HG03460 (cell line): Measurements from ENCODE around the gene CDKN1C.
"Not testable (repeated sequence)": the region's sequence is repeated elsewhere in the genome, so short reads cannot be mapped to it uniquely, and the experiment has no call there.

Source experiments
- ATAC-seq: cut with Tn5 transposase; IDR thresholded peaks from one replicate; pipeline ENCODE4 v1.9.1; 2021; ENCODE audit not compliant: unreplicated experiment

The CDKN1C gene

GRCh38 chr11:2909133-2909902, 23.7 kb upstream of the CDKN1C start:
- ATAC-seq: no peak

DNA sequence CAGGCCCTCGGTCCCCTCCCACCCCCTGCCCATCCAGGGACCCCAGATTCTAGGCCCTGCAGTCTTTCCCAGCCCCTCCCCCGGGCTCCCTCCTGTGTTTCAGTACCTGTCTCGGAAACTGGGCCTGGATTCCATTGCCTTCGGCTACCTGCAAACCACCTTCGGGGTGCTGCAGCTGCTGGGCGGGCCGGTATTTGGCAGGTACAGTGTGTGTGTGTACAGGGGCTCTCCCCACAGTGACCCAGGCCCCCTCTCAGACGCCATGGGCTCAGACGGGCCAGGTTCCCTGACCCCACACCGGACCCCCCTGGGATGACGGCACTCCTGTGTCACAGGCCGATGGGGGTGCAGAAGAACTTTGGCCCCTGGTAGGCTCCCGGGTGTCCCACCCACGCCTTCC, 22.6 kb upstream of the CDKN1C start:
- no peak for ATAC-seq

GRCh38 chr11:2905299-2905698, 19.7 kb upstream of the CDKN1C start:
- ATAC-seq: not testable (repeated sequence)

DNA sequence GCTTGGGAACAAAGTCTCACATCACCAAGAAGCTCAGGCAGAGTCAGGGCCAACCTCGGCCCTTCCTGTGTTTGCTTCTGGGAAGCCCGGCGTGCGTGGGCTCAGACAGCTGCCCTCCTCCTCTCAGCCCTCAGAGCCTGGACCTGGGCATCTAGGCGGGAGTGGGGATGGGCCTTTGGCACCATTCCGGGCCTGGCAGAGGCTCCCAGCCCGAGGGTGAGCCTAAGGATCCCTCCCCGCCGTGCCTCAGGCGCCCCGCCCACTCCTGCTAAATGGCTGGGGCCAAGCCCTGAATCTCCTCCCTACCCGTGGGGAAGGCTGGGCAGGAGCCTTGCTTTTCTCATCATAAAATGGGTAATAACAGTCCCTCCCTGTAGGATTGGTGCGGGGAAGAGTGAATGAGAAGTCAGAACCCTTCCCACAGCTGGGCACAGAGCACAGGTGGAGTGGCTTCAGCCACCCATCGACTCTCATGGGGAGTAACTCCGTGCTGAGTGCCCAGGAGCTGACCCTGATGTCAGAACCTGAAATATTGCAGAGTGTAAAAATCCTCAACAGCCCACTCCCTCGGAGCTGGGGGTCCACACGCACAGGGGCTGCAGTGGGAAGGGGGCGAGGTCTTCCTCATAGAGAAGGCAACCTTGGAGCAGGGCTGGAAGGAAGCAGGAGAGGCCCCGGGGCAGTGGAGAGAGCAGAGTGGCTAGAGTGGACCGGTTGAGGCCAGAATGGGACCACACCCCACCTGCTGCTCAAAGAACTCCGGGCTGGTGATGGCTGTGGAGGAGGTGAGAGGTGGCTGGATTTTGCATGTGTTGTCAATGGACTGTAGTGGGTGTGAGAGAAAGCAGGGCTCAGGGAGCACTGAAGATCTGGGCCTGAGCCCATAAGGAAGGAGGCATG, 18.8 kb upstream of the CDKN1C start:
- no peak for ATAC-seq

DNA sequence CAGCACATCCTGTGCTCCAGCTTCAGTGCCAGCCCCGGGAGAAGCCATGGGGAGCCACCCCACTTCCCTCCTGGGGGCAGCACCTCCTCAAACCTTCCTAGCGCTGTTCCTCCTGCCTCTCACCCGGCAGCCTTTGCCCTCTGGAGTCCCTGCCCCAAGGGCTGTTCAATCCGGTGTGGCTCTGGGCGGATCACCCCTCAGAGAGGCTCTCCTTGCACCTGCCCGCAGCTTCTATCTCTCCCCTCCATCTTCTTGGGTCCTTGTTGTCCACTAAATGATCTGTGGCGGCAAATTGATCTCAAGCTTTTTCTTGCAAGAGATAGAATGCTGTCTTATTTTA, 18.1 kb upstream of the CDKN1C start:
- ATAC-seq: no peak

- peak; percentile 6 for ATAC-seq
Observed at GRCh38 chr11:2902784-2903671, 17.5 kb upstream of the CDKN1C start.

DNA sequence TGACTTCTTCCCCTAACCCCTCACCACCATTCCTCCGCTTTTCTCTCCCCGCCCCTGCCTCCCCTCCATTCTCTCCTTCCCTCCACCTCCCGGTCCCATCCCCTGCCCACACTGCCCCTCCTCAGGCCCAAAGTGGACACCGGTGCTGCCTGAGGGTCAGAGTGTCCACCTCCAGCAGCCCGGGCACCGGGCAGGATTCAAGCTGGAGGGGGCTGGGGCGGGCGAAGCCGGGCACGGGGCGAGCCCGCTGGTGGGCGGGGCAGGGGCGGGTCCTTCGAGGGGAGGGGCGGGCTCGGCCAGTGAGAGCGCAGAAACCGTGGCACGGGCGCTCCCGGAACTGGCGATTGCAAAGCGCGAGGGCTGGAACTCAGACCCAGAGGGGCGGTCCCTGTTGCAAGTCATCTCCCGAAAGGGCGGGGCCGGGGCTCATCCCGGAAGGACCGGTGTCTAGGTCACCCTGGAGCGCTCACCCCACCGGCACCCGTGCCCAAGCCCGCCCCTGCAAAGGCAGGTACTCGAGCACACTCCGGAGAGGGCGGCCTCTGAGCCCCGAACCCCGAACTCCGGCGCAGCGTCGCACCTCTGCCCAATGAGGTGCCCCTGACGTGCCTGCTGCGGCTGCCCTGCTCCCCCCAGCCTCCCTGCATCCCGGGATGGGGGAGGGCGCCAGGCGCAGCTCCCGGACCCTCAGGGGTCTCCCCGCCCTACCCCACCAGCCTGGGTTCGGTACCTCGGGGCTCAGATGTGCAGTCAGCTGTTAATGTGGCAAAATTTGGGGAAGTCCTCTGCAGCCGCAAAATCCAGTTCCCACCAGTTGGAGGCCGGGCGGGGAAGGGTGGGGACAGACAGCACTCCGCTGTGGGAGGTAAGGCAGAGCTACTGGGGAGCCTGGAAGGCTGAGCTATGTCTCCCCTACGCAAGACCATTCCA, 16.5 kb upstream of the CDKN1C start:
- ATAC-seq: peak; percentile 90

GRCh38 chr11:2901196-2901796, 15.7 kb upstream of the CDKN1C start:
- no peak for ATAC-seq

DNA sequence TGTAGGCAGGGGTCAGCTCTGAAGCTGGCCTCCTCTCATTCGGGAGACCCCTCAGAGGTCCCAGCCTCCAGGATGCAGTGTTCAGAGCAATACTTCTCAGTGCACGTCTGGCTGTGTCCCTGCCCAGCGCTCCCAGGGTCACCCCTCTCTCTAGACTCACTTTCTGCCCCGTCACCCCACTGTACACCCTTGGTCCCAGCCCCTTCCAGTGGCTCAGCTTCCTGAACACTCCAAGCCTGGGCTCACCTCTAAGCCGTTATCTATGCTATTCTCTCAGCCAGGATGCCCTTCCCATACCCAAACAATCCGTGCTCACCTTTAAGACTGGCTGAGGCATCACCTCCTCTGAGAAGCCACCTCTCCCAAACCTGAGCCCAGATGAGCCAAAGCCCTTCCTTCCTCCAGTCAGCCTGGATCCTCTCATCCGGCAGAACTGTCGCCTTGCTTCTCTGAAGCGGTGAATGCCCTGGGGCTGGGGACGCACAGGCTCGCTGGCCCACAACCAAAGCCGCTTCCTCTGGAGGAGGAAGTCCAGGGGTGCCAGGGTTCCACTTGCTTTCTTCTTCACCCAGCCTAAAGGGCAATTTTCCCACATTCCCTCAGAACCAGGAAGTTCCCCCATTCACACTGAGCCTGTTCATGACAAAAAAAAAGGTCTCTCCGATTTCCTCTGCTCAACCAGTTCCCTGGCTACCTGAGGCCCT, 13.7 kb upstream of the CDKN1C start:
- no peak for ATAC-seq

DNA sequence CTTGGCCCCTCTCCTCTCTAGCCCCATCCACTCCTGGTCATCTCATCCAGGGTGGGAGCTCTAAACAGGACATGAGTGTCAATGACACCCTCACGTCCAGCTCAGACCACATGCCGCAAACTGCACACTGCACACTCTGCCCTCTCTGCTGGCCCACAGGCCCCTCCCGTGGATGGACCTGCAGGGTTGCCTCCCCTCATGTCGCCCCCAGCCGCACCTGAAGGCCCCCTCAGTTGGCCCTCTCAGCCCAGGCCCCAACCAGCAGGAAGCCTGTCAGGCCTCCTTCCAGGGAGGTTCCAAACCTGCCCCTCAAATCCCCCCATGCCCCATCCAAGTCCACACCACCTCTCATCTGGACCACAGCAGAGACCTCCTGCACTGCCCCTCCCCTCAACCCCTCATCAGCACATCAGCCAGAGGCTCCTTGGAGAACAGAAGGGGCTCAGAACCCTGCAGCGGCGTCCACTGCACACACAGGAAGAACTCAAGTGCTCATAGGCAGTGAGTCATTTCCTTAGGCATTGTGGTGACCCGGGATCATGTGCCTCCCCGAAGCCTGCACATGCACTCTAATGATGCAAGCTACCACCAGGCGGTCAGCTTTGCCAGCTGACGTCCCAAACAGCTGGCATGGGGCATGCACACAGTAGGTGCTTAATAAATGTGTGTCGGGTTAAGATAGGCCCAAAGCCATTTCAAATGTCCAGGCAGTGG, 12.9 kb upstream of the CDKN1C start:
- no peak for ATAC-seq

DNA sequence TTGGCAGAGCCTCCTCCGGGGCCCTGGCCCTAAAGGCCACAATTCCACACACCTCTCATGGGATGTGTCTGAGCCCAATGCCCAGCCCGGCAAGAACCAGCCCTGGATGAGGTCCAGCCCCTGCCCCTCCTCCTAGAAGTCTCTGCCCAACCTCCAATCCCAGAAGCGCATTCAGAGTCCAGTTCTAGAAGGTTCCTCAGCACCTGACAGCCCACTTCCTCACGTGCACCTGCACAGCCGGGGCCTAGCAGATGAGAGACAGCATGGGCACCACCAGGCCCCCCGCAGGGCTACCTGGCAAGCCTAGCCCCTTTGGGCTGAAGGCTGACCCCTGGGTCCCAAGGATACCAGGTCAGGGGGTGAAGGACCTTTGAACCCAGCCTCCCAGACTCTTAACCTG, 11.5 kb upstream of the CDKN1C start:
- no peak for ATAC-seq

DNA sequence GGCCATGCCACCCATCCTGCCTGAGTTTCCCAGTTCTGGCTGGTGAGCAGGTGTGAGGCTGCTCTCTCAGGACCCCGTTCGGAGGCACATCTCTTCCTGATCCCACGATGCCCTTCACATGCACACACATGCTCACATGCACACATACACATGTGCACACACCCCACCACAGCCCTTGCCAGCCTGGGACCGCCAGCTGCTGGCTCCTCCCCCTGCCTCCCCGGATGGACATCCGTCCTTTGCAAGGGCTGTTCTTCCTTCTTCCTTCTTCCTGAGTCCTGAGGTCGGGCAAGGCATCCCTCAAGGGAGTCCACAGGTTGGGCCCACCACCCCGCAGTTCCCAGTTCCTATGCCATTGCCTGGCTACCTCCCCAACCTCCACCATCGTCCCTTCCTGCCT, 10.5 kb upstream of the CDKN1C start:
- no peak for ATAC-seq

DNA sequence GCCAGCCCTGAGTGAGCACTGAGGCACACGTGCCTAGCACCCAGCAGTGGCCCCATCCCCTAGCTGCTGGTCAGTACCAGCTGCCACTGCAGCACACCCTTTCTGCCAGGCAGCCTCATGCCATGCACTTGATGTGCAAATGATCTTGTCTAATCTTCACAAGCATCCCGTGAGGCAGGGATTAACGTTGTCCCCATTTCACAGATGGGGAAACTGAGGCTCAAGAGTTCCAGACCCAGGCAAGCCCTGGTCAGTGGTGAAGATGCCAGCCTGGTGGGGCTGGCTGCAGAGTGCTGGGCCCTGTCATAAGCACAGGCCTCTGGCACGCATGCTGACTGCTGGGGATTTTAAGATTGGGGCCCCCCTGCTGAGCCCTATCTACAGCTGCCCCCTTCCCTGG, 8.4 kb upstream of the CDKN1C start:
- ATAC-seq: no peak

- ATAC-seq: no peak
Observed at GRCh38 chr11:2892967-2893528, 7.5 kb upstream of the CDKN1C start.

DNA sequence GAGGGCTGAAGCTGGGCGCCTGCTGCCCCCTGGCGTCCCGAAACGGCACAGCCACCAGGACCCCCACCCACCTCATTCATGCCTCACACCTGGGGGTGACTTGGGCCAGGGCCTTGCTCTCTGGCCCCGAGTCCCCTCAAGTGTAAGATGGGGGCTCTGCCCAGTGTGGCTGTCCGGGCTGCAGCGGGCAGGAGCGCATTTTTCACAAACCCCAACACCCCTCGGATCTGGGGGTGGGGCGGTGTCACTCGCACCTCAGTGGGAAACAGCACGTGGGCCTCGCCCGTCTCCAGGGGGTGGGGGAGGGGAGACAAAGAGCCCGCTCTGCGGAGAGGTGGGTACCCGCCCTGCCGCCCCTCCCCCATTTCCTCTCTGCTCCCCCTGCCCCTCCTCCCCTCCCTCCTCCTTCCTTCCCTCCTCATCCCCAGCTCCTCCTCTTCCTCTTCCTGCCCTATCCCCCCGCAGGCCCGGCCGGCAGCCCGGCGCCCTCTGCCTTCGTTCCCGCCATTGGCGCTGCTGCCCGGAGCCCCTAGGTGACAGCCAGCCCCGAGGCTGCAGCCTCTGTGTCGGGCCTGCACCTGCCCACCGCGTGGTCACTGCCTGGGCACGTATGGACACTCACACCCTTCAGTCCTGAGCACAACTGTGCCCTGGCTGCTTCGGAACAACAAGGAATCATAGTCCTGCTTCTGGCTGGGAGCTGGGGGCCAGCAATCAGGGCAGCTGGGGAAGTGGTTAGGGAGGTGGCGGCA, 6.8 kb upstream of the CDKN1C start:
- ATAC-seq: no peak

DNA sequence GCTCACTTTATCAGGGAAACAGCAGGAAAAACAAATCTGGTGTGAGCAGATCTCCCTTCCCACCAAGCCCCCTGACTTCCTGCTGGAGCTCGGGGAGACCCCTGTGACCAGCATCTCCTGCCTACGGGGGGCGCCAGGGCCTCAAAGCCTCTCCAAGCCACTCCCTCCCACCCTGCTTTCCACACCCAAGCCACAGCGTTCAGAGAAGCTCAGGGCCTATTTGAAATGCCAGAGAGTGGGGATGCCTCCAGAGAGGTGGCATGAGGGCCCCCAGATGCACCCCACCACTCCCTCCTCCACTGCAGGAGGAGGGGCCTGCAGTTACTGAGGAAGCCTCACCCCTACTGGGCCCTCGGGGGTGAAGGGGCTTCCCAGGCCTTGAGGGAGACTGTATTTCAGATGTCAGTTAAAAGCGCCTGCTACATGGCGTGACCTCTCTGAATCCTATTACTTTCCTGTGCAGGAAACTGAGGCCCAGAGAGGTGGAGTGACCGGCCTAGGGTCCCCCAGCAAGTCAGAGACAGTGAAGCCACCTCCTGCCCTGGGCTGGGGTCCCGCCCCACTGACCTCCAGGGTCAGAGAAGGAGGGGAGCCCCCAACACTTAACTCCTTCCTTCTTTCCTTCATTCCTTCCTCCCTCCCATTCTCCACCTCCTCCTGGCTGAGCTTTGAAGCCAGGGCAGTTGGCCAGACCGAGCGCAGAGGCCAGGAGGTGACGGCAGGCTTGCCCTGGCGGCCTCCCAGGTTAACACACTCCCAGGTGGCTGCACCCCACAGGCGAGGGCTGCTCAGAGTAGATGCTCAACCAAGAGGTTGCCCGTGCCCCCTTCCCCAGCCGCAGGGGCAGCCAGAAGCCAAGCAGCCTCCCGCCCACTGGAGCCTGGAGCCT, 6.0 kb upstream of the CDKN1C start:
- ATAC-seq: no peak
